Skeletal muscle tissue (tissue), 4 donors: Measurements from ENCODE around the gene CALD1. TPM values are rescaled to one million over a fixed set of nuclear protein-coding genes. Genes with fewer than 3 reads are reported as not detected.

Experiments used
- H3K27ac ChIP-seq: one replicate; pipeline ENCODE4 v1.7.0; 2013; ENCODE audit warnings: mild to moderate bottlenecking, low read depth, low read length, inconsistent platforms
- H3K27me3 ChIP-seq, 3 donors: one replicate each; pipeline ENCODE4 v1.7.0; 2013; ENCODE audit warnings: low read length in 3 of 3; ENCODE audit not compliant: control insufficient read depth in 3 of 3, insufficient read depth in 3 of 3
- H3K36me3 ChIP-seq, 3 donors: one replicate each; pipeline ENCODE4 v1.7.0; 2013; ENCODE audit warnings: low read length in 3 of 3; ENCODE audit not compliant: control insufficient read depth in 3 of 3, insufficient read depth in 3 of 3
- H3K4me1 ChIP-seq, 3 donors: one replicate each; pipeline ENCODE4 v1.7.0; 2013; ENCODE audit warnings: low read length in 3 of 3, mild to moderate bottlenecking in 3 of 3; ENCODE audit not compliant: control insufficient read depth in 3 of 3, insufficient read depth in 3 of 3
- H3K4me3 ChIP-seq, 3 donors: one replicate each; pipeline ENCODE4 v1.7.0; 2013; ENCODE audit warnings: low read length in 3 of 3
- H3K9ac ChIP-seq, 3 donors: one replicate each; pipeline ENCODE4 v1.7.0; 2013; ENCODE audit warnings: low read length in 3 of 3, mild to moderate bottlenecking in 3 of 3, moderate library complexity in 2 of 3, low read depth in 1 of 3
- H3K9me3 ChIP-seq, 3 donors: one replicate each; pipeline ENCODE4 v1.7.0; 2013; ENCODE audit warnings: low read length in 3 of 3; ENCODE audit not compliant: control insufficient read depth in 3 of 3
- total RNA-seq: library from RNA; depleted of rRNA; stranded (reverse); fragments of >200 nt; gene quantifications from one replicate; pipeline ENCODE4 v1.2.3, GENCODE V29; 2014
- donor health status: Osteomylitis.

CALD1 gene
- total RNA-seq, 1 donor from 2014 or later = 89.8 TPM

DNA sequence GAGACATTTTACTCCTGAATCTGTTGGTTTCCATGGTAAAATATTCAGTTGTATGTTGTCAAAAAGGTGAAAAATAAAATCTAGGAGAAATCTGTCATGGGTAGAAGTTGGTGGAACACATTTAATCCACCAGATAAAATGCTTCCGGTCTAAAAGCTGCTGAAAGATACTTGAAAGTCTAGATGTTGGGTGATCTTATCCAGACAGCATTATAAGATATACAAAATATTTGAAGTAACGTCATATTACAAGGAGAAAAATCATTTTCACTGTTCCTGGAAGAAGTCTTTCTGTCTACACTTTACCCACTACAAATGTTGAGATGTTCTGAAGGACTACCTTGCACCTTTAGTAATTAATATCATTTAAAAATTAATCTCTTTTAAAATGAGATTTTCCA is 40.9 kb downstream of the CALD1 start:
- H3K9me3 ChIP-seq = no peaks in the 10 kb centered on the region
- H3K9ac ChIP-seq = no peak overlapping the region
- no peaks in the 10 kb centered on the region for H3K27me3 ChIP-seq
- no peak overlapping the region for H3K4me3 ChIP-seq
- no peaks in the 10 kb centered on the region for H3K36me3 ChIP-seq
- no peak overlapping the region for H3K27ac ChIP-seq
- H3K4me1 ChIP-seq = peaks cover 0 to 3% (median 0%) of the 10 kb centered on the region in 3 donors

GRCh38 chr7:134820778-134821177 is 41.3 kb downstream of the CALD1 start:
- Histone ChIP-seq H3K27ac (no peak overlapping the region), H3K4me3 (no peak overlapping the region), H3K9ac (no peak overlapping the region), H3K27me3 (no peaks in the 10 kb centered on the region), H3K4me1 (peaks cover 0 to 3% (median 0%) of the 10 kb centered on the region in 3 donors), H3K36me3 (no peaks in the 10 kb centered on the region), H3K9me3 (no peaks in the 10 kb centered on the region)

GRCh38 chr7:134823400-134823799 is 44.0 kb downstream of the CALD1 start:
- Histone ChIP-seq H3K4me1 (peaks cover 0 to 7% (median 4%) of the 10 kb centered on the region in 3 donors), H3K27ac (no peak overlapping the region), H3K9ac (no peak overlapping the region), H3K27me3 (no peaks in the 10 kb centered on the region), H3K4me3 (no peak overlapping the region), H3K36me3 (no peaks in the 10 kb centered on the region), H3K9me3 (no peaks in the 10 kb centered on the region)

DNA sequence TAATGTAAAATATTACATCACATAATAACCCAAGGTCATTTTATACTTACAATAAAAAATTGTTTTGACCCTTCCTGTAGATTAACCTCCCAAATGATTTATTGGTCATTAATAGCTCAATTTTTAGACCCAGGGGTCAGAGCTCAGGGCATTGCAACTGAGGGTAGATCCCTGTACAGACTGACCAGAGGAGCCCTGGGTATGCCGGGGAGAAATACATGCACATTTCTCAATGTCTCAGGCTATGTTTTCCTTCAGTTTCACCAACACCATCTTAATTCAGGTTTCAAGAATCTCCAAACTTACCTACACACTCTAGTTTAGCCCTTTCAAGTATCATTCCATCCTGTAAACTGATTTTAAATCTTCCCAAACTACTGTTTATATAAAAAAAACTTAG is 46.2 kb downstream of the CALD1 start:
- no peak overlapping the region for H3K9ac ChIP-seq
- H3K36me3 ChIP-seq = no peaks in the 10 kb centered on the region
- no peaks in the 10 kb centered on the region for H3K27me3 ChIP-seq
- H3K4me3 ChIP-seq = no peak overlapping the region
- H3K9me3 ChIP-seq = no peaks in the 10 kb centered on the region
- H3K27ac ChIP-seq = no peak overlapping the region
- peaks cover 0 to 7% (median 4%) of the 10 kb centered on the region in 3 donors for H3K4me1 ChIP-seq

DNA sequence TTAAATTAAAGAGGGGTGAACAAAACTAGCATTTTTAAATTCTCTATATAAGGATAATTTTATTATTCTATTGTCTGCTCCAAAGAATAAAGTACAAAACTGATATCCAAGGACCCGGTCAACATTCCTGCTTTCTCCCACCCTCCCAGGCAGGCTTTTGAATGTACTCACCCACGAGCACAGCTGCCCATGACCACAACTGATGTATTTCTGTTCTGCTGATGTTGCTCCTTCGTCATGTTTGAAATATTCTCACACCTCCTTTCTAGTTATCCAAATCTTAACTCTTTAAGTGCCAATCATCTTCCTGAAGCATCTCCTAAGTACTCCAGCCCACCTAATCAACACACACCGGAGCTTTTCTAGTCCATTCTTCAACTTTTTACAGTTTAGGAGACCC is 46.7 kb downstream of the CALD1 start:
- H3K4me1 ChIP-seq = peaks cover 0 to 7% (median 4%) of the 10 kb centered on the region in 3 donors

GRCh38 chr7:134827436-134827835 is 48.0 kb downstream of the CALD1 start:
- H3K9me3 ChIP-seq = no peaks in the 10 kb centered on the region
- no peak overlapping the region for H3K4me3 ChIP-seq
- H3K4me1 ChIP-seq = peaks cover 0 to 7% (median 4%) of the 10 kb centered on the region in 3 donors

More for the DNA sequence above, 46.7 kb downstream of the CALD1 start:
- Histone ChIP-seq H3K9me3 (no peaks in the 10 kb centered on the region), H3K9ac (no peak overlapping the region), H3K36me3 (no peaks in the 10 kb centered on the region), H3K27ac (no peak overlapping the region), H3K4me3 (no peak overlapping the region), H3K27me3 (no peaks in the 10 kb centered on the region)

GRCh38 chr7:134827889-134828288 is 48.5 kb downstream of the CALD1 start:
- H3K4me3 ChIP-seq = no peak overlapping the region
- H3K27ac ChIP-seq = peak overlapping the region; percentile 23
- H3K36me3 ChIP-seq = no peaks in the 10 kb centered on the region
- no peak overlapping the region for H3K9ac ChIP-seq
- H3K9me3 ChIP-seq = no peaks in the 10 kb centered on the region
- peaks cover 0 to 7% (median 4%) of the 10 kb centered on the region in 3 donors for H3K4me1 ChIP-seq
- H3K27me3 ChIP-seq = no peaks in the 10 kb centered on the region

More at GRCh38 chr7:134827436-134827835, 48.0 kb downstream of the CALD1 start:
- Histone ChIP-seq H3K36me3 (no peaks in the 10 kb centered on the region), H3K9ac (no peak overlapping the region), H3K27me3 (no peaks in the 10 kb centered on the region), H3K27ac (peak overlapping the region; percentile 23)

GRCh38 chr7:134828361-134828760 is 48.9 kb downstream of the CALD1 start:
- H3K27ac ChIP-seq = peak overlapping the region; percentile 12

DNA sequence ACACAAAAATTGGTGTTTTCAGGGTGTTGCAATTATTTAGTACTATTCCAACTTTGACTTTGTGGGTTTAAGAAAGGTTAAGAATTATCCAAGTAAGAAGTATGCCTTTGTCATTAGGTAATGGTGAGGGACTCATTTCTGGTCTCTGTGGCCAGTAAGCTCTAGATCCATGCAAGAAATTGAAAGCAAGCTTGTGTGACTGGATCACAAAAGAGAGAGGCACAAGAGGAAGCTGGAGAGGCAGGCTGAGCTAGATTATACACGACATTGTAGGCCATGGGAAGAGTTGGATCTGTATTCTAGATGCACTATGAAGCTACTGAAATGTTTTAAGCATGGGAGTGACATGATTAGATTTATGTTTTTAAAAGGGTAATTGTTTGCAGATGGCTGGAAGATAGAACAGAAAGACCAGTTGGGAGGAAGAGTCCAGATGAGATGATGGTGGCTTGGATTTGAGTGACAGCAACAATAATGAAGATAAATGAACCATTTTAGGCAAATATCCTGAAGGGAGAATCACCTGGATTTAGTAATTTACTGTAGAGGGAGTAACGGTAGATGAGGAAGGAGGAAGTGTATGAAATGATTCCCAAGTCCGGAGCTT is 50.0 kb downstream of the CALD1 start:
- no peaks in the 10 kb centered on the region for H3K36me3 ChIP-seq
- H3K4me1 ChIP-seq = peaks cover 0 to 11% (median 4%) of the 10 kb centered on the region in 3 donors
- H3K9me3 ChIP-seq = no peaks in the 10 kb centered on the region
- H3K9ac ChIP-seq = no peak overlapping the region
- H3K4me3 ChIP-seq = no peak overlapping the region
- no peaks in the 10 kb centered on the region for H3K27me3 ChIP-seq
- H3K27ac ChIP-seq = peak overlapping the region; percentile 12

More at GRCh38 chr7:134828361-134828760, 48.9 kb downstream of the CALD1 start:
- Histone ChIP-seq H3K4me3 (no peak overlapping the region), H3K36me3 (no peaks in the 10 kb centered on the region), H3K4me1 (peaks cover 0 to 7% (median 4%) of the 10 kb centered on the region in 3 donors), H3K9ac (peak overlapping the region in 1 of 3 donors; percentile 36), H3K9me3 (no peaks in the 10 kb centered on the region), H3K27me3 (no peaks in the 10 kb centered on the region)

DNA sequence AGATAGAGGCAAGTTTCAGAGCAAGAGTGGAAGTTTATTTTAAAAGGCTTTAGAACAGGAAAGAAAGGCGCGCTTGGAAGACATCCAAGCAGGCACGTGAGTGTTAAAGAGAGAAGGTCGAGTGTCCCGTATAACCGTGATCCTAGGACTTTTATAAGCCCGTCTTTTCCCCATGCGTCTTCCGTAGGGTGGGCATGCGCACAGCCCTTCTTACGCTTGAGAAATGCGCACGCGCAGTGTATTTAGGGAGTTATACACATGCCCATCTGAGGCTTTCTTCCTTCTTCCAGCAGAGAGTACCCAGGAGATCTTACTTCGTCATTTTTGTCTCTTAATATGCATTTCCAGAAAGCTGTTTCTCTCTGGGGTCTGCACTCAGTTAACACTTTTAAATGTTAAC is 52.4 kb downstream of the CALD1 start:
- no peak overlapping the region for H3K4me3 ChIP-seq
- H3K27me3 ChIP-seq = no peaks in the 10 kb centered on the region
- peak overlapping the region; percentile 4 for H3K27ac ChIP-seq
- H3K9me3 ChIP-seq = no peaks in the 10 kb centered on the region
- peaks cover 0 to 17% (median 4%) of the 10 kb centered on the region in 3 donors for H3K4me1 ChIP-seq
- H3K36me3 ChIP-seq = no peaks in the 10 kb centered on the region
- H3K9ac ChIP-seq = no peak overlapping the region
